ENCODE measurements around the gene SPEN.

The SPEN gene

DNA sequence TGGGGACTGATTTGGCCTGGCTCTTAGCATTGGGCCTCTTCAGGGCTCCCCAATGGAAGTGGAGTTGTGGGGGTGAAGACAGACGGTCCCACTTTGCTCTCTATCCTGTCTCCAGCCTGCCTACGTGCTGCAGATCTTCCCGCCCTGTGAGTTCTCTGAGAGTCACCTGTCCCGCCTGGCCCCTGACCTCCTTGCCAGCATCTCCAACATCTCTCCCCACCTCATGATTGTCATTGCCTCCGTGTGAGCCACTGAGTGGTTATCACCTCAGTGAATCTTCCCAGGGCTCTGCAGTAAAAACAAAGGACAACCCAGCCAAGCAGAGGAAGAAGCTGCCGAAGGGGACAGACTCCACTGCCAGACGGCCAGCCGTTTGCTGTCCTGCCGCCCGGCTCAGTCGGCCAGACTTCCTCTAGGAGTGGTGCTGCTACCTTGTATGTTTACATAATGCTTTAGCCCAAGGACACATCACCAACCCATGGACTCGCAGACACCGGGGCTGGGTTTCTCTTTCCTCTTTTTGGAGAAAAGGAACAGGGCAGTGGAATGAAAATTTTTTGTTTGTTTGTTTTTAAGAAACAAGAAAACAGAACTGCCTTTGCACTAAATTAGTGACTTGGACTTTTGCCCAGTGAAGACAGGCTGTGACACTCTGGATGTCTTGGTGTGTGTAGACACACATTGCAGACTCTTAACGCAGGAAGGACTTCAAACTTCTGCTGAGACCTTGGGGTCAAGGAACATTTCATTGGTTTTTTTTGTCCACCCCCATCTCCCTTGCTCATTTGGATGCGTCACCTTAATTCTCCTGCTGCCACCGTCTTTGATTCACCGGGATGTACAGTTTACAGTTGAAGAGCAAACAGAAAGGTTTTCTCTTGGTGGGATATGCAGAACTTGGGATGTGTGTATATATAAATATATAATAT is 91.9 kb downstream of the SPEN start:
- no peak for DNase-seq

DNA sequence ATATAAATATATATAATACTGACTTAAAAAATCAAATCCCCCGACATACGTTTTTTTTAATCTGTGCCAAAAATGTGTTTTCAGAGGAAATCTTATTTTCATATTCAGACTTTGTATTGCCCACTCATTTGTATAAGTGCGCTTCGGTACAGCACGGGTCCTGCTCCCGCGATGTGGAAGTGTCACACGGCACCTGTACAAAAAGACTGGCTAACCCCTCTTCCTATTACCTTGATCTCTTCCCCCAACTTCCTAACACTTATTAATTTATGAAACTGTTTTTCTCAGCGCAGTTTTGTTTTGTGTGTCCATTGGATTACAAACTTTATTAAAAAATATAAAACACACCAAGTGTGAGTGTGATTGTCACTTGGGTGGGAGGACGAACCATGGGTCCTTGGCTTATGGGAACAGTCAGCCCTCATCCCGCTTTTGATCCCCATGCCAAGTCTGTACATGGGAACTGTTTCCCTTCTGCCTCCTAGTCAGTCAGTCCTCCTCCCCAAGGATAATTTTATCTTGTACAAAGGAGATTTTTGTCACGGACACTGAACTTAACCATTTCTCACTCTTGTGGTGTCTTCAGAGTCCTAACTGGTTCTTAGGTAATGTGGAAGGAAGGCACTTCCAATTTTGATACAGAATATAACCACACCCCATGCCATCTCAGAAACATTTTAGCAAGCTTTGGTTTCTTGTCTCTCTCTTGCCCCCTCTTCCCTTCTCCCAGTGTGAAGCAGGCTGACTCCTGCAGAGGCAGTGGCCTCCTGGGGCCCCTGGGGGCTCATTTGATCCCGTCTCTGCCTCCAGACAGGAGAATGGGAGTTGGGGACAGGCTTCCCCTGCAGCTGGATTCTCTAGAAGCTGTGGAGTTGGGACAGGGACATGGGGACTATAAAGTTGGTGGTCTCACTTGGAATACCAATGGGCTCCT is 92.9 kb downstream of the SPEN start:
- no peak for DNase-seq

DNA sequence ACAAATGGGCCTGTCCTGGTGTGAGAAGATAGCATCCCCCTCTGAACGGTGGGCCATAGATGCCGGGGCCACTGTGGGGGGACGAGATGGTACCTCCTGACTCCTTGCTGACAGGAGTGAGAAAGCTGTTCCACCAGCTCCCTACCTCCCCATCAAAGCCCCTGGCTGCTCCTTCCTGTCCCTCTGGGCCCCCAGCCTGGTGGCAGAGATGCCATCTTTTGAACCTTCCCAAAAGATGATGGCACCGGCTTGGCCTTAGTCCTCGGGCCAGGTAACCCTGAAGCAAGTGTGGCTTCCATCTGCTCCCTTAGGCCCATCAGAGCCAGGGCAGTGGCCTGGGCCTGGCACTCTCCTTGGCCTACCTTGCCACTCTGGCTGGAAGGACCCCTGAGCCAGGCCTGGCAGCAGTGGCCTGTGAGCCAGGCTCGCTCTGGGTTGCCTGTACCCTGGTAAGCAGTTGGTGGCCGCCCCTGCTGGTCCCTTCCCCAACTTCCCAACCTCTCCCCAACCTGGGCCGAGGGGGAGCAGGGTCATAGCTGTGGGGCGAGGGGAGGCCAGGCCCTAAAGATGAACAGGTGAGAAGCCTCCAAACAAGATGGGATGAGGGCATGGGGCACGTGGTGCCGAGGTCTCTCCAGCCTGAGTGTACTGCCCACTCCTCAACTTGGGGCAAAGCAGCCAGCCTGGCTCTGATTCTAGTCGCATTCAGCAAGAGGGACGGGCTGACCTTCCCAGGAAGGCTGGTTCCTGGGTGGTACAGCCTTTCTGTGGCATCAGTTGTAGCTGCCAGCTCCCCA is 93.7 kb downstream of the SPEN start:
- DNase-seq: no peak

DNA sequence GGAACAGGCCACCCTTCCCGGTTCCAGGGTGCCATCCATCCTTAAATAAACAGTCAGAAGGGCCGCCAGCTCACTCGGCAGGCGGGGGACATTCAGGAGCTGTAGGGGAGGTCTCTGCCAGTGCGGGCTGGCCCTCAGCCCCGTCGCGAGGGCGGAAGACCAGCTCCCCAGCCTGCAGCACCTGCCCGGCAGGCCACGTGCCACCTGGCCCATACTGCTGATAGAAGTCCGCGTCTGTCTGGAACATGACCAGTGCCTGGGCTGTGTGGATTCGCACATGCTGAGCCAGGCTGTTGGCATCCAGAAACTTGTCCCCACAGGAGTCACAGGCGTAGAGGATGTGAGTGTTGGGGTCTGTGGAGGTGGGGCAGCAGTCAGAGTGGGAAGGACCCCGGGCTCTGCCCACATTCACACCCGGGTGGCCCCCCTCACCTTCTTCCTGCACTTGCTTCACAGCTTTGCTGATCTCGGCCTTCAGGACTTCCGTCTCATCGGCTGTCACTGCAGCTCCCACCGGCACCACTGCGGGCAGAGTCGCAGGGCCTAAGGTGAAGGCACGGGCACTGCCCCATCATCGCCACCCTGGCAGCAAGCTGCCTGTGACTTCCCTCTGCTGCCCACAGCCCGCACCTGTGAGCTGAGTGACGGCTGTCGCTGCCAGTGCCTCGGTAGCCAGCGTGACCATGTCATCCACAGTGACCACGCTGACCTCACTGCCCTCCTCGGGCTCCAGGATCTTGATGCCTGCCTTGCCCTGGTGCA is 94.6 kb downstream of the SPEN start:
- DNase-seq: no peak

DNA sequence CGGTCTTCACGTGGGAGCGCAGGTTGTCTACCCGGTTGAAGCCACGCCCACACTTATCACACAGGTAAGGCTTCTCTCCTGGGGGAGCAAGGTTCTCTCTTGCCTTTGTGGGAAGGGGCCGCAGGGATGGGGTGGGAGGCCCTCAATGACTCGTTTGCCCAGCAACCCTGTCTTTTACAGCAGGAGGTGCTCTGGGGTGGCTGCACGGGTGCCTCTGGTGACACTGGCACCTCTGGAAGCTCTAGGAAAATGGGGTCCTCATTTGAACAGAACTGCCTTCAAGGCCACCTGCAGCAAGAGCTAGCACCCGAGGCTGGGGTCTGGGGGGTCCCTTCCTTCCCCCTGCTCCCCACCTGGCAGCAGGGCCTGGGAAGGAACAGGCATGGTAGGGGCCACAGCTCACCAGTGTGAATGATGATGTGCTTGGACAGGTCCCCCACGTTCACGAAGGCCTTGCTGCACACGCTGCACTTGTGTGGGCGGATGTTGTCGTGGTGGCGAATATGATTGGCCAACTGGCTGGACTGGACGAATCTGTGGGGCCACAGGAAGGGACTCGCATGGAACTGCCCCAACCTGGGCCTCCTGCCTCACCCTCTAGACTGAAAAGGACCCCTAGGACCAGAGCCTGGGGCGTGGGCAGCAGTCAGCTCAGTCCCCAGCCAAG is 95.3 kb downstream of the SPEN start:
- no peak for DNase-seq

DNA sequence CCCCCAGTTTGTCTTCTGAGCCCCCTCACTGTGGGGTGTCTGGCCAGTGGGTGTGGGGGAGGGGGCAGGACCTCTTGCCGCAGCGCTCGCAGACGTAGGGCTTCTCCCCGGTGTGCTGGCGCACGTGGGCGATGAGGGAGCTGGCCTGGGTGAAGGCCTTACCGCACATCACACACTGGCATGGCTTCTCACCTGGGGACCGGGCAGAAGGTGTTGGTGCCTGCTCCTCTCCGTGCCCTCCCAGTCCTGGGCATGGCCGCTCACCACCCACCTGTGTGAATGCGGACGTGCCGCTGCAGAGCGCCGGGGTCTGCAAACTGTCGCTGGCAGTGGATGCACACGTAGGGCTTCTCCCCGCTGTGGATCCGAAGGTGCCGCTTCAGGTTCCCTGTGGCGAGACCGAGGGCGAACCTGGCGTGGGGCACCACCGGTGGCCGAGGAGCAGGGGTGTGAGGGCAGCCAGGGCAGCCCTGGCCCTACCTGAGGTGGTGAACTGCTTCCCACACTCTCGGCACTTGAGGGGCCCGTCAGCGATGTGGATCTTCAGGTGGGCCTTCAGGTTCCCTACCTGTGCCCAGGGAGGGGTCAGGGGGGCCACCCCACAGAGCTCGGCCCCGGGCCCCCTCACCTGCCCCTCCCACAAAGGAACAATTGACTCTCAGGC is 96.0 kb downstream of the SPEN start:
- DNase-seq: no peak

DNA sequence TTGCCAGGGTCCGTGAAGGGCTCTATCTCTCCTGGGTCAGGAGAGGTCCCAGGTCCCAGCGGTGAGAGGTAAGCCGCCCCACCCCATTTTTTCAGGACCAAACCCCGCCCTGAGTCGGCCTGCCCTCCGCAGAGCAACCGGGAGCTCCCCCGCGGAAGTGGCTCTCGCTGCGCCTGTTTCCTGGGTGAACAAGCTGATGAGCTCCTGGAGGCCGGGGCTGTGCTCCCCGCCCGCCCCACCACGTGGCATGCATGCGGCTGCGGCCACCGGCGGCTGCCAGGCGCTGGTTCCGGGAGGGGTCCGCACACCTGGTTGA is 96.4 kb downstream of the SPEN start:
- DNase-seq: no peak

DNA sequence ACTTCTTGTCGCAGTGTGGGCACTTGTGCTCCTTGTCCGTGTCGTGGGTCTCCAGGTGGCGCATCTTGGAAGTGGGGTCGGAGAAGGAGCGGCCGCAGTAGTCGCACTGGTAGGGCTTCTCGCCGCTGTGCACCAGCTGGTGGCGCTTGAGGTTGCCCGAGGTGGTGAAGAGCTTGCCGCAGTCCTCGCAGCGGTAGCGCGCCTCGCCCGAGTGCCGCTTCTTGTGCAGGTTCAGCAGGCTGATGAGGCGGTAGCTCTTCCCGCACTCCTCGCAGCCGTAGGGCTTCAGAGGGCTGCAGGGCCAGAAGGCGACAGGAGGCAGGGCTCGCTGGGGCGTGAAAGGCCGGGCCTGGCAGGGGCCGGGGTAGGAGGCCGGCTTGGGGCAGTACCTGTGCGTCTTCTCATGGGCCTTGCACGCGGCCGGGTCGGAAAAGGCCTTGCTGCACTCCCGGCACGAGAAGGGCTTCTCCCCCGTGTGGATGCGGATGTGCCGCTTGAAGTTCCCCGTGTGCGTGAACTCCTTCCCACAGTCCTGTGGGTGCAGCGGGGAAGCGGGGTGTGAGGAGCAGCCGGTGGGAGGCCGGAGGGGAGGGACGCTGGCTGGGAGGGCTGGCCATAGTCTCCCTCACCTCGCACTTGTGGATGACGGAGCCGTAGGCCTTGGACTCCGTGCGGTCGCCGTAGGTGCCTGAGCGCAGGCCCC is 97.0 kb downstream of the SPEN start:
- no peak for DNase-seq

DNA sequence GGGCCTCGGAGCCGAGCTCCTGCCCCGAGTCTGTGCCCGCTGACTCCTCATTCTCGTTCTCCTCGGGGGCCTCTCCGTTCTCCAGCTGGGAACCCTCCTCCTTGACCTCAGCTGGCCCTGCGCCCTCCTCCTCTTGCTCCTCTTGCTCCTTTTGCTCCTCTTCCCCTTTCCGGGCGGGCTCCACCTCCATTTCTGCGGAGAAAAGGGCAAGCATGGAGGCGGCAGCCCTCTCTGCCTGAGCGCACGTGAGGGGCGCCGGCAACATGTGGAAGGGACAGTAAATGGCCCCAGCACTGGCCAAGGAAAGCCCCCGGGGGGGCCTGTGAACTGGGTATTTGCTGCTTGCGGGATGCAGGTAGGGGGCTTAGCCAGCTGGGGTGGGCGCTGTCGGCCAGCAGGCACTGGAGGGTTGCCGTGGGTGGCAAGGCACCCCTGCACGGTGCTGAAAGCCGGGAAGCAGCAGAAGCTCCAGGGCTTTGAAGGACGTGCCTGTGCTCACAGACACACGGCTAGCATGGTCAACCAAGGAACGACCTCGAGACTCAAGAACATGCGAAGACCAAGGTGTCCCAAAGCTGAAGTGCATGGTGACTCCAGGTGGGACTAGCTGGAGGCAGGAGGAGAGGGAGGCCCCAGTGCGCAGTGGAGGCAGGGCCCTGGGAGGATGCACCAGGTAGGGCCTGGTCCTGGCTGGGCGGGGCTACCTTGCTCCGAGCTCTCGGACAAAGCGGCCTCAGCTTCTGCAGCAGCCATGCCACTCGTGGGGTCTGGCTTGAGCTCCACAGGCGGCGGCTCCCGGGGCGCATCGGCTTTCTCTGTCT is 97.7 kb downstream of the SPEN start:
- DNase-seq: no peak

DNA sequence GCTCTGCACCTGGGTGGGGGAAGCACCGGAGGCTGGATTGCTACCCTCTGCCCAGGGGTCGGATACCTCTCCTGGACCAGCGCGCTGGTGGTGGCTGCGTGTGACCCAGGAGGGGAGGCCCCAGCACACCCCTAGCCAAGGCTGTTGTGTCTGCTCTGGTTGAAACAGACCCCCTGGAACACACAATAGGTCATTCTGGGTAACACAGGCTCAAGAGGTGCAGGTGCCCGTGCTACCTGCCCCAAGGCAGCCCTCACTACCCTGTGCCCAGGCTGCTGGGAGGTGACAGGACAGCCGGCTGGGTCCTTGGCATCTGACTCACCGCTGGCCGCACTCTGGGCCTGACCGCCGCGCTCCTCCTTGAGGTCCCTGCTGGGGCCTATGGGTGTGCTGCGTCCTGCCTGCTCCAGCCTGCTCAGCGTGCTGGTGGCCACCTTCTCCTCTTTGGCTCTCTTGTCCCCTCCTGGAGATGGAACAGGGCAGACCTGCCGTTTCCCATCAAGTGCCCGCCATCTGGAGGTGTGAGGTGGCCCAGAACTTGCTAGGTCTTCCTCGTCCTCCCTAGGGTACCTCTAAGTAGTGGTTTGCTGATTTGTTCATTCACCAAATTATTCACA is 98.4 kb downstream of the SPEN start:
- DNase-seq: no peak

DNA sequence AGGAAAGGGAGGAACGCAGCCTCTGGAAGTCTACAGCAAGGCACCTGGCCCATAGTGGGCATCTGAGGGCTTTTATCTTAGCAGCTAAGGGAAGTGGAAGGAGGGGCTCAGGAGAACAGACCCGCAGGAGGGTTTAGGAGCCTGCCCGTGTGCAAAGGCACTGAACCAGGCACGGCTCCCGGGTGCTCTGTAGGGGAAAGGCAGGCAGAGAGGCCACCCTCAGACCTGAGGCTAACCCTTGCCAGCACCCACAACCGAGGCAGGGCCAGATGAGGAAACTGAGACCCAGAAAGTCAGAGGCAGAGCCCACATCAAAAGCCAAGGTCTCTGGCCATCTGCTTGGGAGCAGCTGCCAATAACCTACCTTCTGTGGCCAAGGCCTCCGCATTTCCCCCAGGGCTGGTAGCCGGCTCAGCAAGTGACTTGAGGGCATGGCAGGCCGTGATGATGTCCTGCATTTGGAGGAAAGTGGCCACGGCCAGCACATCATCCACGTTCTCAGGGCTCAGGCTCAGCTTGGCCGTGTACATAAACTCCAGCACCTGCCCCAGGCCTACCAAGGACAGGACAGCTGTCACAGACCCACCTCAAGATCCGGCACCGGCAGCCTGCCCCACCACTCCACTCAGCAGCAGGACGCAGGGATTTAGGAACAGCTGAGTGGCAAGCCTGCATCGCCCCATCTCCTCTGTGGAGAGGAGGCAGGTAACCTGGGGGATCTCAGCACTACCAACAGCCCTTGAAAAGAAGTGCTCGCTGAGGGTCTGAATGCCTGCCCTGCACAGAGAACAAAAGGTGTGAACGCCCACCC is 99.3 kb downstream of the SPEN start:
- DNase-seq: no peak

DNA sequence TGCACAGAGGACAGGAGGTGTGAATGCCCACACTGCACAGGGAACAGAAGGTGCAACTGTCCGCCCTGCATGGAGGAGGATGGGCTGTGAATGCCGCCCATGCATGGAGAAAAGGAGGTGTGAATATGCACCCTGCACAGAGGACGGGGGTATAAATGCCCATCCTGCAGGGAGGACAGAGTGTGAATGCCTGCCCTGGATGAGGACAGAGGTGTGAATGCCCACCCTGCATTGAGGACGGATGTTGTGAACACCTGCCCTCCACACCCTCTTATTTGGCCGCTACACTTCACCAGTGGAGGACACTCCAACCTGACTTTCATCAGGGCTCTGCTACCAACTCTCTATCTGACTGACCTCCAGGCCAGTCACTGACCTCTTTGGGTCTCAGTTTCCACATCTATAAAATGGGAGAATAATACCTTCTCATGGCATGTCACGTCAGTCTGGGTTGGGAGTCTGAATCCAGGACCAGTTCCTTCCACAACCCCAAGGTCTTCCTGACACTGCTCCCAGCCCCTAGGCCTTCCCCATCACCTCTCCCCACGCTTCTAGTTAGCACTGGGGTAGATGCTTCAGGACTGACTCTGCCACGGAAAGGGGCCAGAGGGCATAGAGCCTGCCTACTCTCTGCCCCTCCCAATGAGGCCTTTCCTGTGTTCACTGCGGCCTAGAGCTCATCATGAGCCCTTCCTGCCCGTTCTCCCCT is 100.0 kb downstream of the SPEN start:
- no peak for DNase-seq

DNA sequence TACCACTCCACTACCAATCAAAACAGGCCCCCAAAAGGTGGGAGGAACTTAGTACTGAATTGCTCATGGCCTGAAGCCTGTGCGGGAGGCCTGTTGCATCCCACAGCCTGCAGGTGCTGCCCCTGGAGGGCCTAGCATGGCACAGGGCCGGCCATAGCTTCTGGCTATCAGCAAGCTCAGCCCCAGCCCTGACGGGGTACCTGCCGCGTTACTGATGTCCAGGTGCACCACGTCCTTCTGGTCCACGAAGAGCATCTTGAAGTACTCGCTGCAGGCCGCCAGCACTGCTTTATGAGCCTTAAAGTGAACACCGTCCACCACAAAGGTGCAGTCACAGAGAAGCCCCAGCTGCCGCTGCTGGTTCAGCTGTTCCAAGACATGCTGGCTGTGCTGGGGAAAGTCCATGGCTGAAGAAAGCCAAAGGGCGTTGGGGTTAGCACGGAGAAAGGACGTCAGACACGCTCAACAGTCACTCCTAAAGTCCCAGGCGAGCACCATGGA is 100.6 kb downstream of the SPEN start:
- DNase-seq: peak; percentile 42

DNA sequence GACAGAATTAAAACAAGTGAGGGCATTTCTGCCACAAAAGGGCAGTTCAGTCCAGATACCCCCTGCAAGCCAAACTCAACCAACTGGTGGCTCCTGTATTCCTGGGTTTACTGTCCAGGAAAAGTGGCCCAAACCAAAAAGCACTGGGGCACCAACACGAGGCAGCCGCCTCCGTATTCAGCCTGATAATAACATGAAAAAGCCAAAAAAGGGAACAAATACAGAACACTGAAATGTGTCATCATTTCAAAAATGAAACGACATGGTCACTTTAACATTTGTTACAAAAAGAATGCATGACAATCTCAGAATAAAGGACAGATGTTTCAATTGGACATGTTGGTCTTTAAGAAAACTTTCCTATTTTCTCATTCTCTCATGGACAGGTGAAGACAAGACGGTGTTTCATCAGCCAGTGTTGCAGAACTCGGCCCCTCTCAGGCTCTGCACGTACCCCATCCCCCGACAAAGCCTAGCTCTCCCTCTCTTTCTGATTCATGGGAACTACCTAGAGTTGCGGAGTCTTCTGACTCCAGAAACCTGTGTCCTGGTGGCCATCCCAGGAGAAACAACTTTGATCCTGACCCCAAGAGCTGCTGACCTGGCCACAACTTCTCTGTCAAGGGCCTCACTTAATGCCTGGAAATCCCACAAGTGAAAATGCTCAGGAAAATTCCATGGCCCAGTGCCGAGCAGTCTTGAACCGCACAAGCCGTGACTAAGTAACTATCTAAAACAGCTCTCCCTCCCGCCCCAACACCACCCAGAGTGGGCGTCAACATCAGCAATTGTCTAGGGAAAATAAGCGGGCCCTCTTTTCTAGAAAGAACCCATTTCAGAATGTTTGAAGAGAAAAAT is 101.3 kb downstream of the SPEN start:
- DNase-seq: peak; percentile 70

DNA sequence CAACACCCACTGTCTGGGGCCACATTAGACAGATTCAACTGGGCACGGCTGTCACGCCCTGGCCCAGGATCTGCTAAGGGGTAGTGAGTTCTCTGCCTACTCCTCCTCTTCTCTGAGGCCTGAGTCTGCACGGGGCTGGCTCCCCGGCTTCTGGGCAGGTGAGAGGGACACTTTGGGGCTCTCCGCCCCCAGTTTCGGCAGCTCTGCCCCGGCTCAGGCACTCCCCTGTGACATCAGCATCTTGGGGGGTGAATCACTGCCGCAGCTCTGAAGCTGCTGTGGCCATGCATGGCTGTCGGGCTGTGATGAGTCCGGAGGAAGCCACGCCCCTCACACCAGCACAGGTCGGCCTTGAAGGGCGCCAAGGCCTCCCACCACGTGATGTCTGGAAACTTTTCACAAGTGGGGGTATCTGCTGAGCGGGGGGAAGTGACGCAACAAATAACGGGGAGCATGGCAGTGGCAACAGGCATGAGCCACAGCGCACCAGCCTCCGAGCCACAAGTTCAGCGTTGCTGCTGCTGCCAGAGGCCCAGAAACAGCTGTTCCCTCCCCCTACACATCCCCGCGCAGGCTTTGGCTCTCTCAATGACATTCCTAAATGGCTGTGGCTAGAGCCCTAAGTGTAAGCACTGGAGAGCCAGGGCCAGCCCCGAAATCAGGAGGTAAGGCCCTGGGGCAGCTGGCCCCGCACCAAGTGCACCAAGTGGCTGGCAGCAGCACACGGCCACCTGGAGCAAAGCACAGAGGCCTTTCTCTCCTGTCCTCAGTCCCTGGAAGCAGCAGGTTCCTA is 102.1 kb downstream of the SPEN start:
- DNase-seq: peak; percentile 92
